K562 (cell line): Measurements from ENCODE around the gene MPC2. TPM values are rescaled to one million over a fixed set of nuclear protein-coding genes. Genes with fewer than 3 reads are reported as not detected.

Source experiments
- ASH1L ChIP-seq: fragments of 450-650 bp; IDR thresholded peaks from 2 replicates; pipeline ENCODE4 v1.6.1; 2018; ENCODE audit warnings: borderline replicate concordance, mild to moderate bottlenecking, low read depth; ENCODE audit not compliant: partially characterized antibody
- CCAR2 ChIP-seq: fragments of 200-400 bp; formaldehyde crosslinking; IDR thresholded peaks from 2 replicates; pipeline ENCODE4 v1.6.1; 2017; ENCODE audit warnings: mild to moderate bottlenecking, low read depth, low read length
- CGGBP1 ChIP-seq: fragments of 250-450 bp; sonication (Bioruptor Pico); IDR thresholded peaks from 2 replicates; pipeline ENCODE4 v1.9.0; 2021; ENCODE audit warnings: mild to moderate bottlenecking
- EP300 ChIP-seq: IDR thresholded peaks from 2 replicates; pipeline ENCODE4 v1.6.1; 2012; ENCODE audit warnings: low read length, improper control_type of control experiment
- GABPA ChIP-seq: fragments of 200-800 bp; sonication (Bioruptor generic); conservative IDR thresholded peaks from 2 replicates; pipeline ENCODE4 v1.6.1; 2016; ENCODE audit warnings: low read depth, missing genetic modification characterization, missing compliant biosample characterization
- GATA2 ChIP-seq: sonication (generic); formaldehyde crosslinking; IDR thresholded peaks from 2 replicates; pipeline ENCODE4 v1.4.0; 2020; ENCODE audit warnings: mild to moderate bottlenecking, missing genetic modification reagents
- HLTF ChIP-seq: fragments of 450-650 bp; IDR thresholded peaks from 2 replicates; pipeline ENCODE4 v1.6.1; 2016
- HNRNPL ChIP-seq: fragments of 200-400 bp; formaldehyde crosslinking; IDR thresholded peaks from 2 replicates; pipeline ENCODE4 v1.6.1; 2017; ENCODE audit warnings: low read depth, mild to moderate bottlenecking, low read length
- NBN ChIP-seq: fragments of 450-650 bp; IDR thresholded peaks from 2 replicates; pipeline ENCODE4 v1.6.1; 2016; ENCODE audit warnings: low read depth, mild to moderate bottlenecking
- NR0B1 ChIP-seq: fragments of 450-650 bp; IDR thresholded peaks from one replicate; pipeline ENCODE4 v1.6.1; 2018; ENCODE audit warnings: mild to moderate bottlenecking, moderate library complexity; ENCODE audit not compliant: partially characterized antibody
- NRF1 ChIP-seq, 2 experiments: fragments of 450-650 bp; IDR thresholded peaks in 1 of 2; conservative IDR thresholded peaks in 1 of 2; 2 replicates each; pipeline ENCODE4 v1.6.1; 2014; ENCODE audit warnings: mild to moderate bottlenecking in 2 of 2
- PCBP2 ChIP-seq: fragments of 200-400 bp; formaldehyde crosslinking; IDR thresholded peaks from 2 replicates; pipeline ENCODE4 v1.6.1; 2018; ENCODE audit warnings: low read length, low read depth, mild to moderate bottlenecking, moderate library complexity; ENCODE audit not compliant: poor library complexity, severe bottlenecking
- SP1 ChIP-seq: sonication (generic); formaldehyde crosslinking; IDR thresholded peaks from 2 replicates; pipeline ENCODE4 v1.8.1; 2022; ENCODE audit warnings: mild to moderate bottlenecking, missing genetic modification reagents
- SRSF1 ChIP-seq: fragments of 200-400 bp; formaldehyde crosslinking; IDR thresholded peaks from 2 replicates; pipeline ENCODE4 v1.6.1; 2017; ENCODE audit warnings: mild to moderate bottlenecking, low read depth, low read length, moderate library complexity
- THRAP3 ChIP-seq: fragments of 450-650 bp; IDR thresholded peaks from 2 replicates; pipeline ENCODE4 v1.6.1; 2016; ENCODE audit warnings: mild to moderate bottlenecking, inconsistent platforms, borderline replicate concordance
- XRCC5 ChIP-seq: fragments of 200-400 bp; formaldehyde crosslinking; IDR thresholded peaks from 2 replicates; pipeline ENCODE4 v1.6.1; 2017; ENCODE audit warnings: low read depth, mild to moderate bottlenecking, low read length
- ZNF253 ChIP-seq: fragments of 250-450 bp; sonication (Bioruptor Pico); conservative IDR thresholded peaks from 2 replicates; pipeline ENCODE4 v1.6.1; 2021; ENCODE audit warnings: mild to moderate bottlenecking
- ZNF696 ChIP-seq: fragments of 250-450 bp; sonication (Bioruptor Pico); conservative IDR thresholded peaks from 2 replicates; pipeline ENCODE4 v1.4.0; 2020; ENCODE audit warnings: mild to moderate bottlenecking, moderate library complexity
- polyA plus RNA-seq, 8 experiments: library from polyadenylated mRNA; depleted of rRNA in 4 of 8; stranded (reverse) in 5 of 8; unstranded in 3 of 8; fragments of >200 nt; fragmentation: Nextera tagmentation in 2 of 8; fragmentation: Illumina TruSeq in 1 of 8; extraction: Ambion mirVana in 2 of 8; extraction: Trizol in 1 of 8; gene quantifications; 2 replicates each; pipeline versions ENCODE4 v1.2.1 to v1.2.3, GENCODE V29; 2011 to 2014; ENCODE audit warnings: inconsistent platforms in 1 of 8, missing spikeins in 1 of 8
- total RNA-seq, 7 experiments: library from RNA; depleted of rRNA in 6 of 7; stranded (reverse); fragments of >200 nt in 6 of 7; fragmentation: Illumina TruSeq in 2 of 7; extraction: Trizol in 2 of 7; gene quantifications; 2 replicates each; pipeline versions ENCODE4 v1.2.1 to v1.2.3, GENCODE V29; 2011 to 2021; ENCODE audit warnings: low replicate concordance in 1 of 7

The MPC2 gene
- total and polyA plus RNA-seq, 9 of the 15 experiments (the other 6 are each of a cell fraction or from before 2014, with no cell fraction given) = 70.7 to 179 (median 144) TPM

GRCh38 chr1:167937709-167938010 lies 788 bp upstream of the MPC2 start (continued):
- TF ChIP-seq NR0B1 (no peak), ZNF696 (CRISPR knock-in tag) (no peak), HLTF (no peak), NBN (no peak), XRCC5 (no peak), ZNF253 (no peak), SP1 (no peak), HNRNPL (no peak), GATA2 (CRISPR knock-in tag) (no peak), NRF1 (conservative IDR thresholded peaks at IDR 0.05 in 1 of 2, IDR thresholded peaks at IDR 0.05 in 1 of 2) (0 out of 4 replicates have a peak, but pooled peaks of 1 of the 2 experiments have one; percentile 1), CCAR2 (no peak), GABPA (tag) (0 out of 2 replicates have a peak, but pooled peaks have one; percentile 24), SRSF1 (no peak), PCBP2 (no peak), ASH1L (peak; percentile 31), CGGBP1 (no peak), THRAP3 (0 out of 2 replicates have a peak, but pooled peaks have one; percentile 65), EP300 (no peak)
- TF ChIP-seq, all 486 proteins: peak for 22
